KMS-11 (cell line): ENCODE data around the gene KLRC3.

Experiments
- H2AFZ ChIP-seq: fragments of 200-600 bp; sonication (generic); 2 replicates; pipeline ENCODE4 v1.6.1; 2016; ENCODE audit warnings: antibody characterized with exemption, mixed run types, low read depth
- H3K27ac ChIP-seq: fragments of 200-600 bp; sonication (generic); 2 replicates; pipeline ENCODE4 v1.6.1; 2016; ENCODE audit warnings: mild to moderate bottlenecking, mixed run types
- H3K27me3 ChIP-seq: fragments of 200-600 bp; sonication (generic); 2 replicates; pipeline ENCODE4 v1.6.1; 2017; ENCODE audit warnings: mild to moderate bottlenecking, low read depth, mixed run types, moderate library complexity; ENCODE audit not compliant: insufficient read depth
- H3K36me3 ChIP-seq: fragments of 200-600 bp; sonication (generic); 2 replicates; pipeline ENCODE4 v1.6.1; 2017; ENCODE audit warnings: mild to moderate bottlenecking, mixed run types; ENCODE audit not compliant: insufficient read depth
- H3K4me1 ChIP-seq: fragments of 200-600 bp; sonication (generic); 2 replicates; pipeline ENCODE4 v1.6.1; 2016; ENCODE audit warnings: mild to moderate bottlenecking, low read depth, mixed run types; ENCODE audit not compliant: poor library complexity, severe bottlenecking
- H3K4me2 ChIP-seq: fragments of 200-600 bp; sonication (generic); 2 replicates; pipeline ENCODE4 v1.7.0; 2016; ENCODE audit warnings: mild to moderate bottlenecking, mixed run types
- H3K4me3 ChIP-seq: fragments of 200-600 bp; sonication (generic); IDR thresholded peaks from 2 replicates; pipeline ENCODE4 v1.6.1; 2017; ENCODE audit warnings: low read depth, low read length, mixed read lengths; ENCODE audit not compliant: insufficient read depth
- H3K79me2 ChIP-seq: fragments of 200-600 bp; sonication (generic); 2 replicates; pipeline ENCODE4 v1.6.1; 2016; ENCODE audit warnings: low read depth, mixed run types; ENCODE audit not compliant: insufficient read depth
- H3K9ac ChIP-seq: fragments of 200-600 bp; sonication (generic); 2 replicates; pipeline ENCODE4 v1.6.1; 2016; ENCODE audit warnings: mild to moderate bottlenecking, mixed run types
- H4K20me1 ChIP-seq: fragments of 200-600 bp; sonication (generic); 2 replicates; pipeline ENCODE4 v1.6.1; 2016; ENCODE audit warnings: mild to moderate bottlenecking, mixed run types; ENCODE audit not compliant: insufficient read depth
- CTCF ChIP-seq: fragments of 200-600 bp; sonication (generic); conservative IDR thresholded peaks from 2 replicates; pipeline ENCODE4 v1.6.1; 2017; ENCODE audit warnings: low read depth, mild to moderate bottlenecking, antibody characterized with exemption, low read length, moderate library complexity, mixed read lengths

The KLRC3 gene

GRCh38 chr12:10408842-10409241 lies 11.6 kb downstream of the KLRC3 start:
- Histone ChIP-seq H3K4me3 (no peak overlapping the region), H3K4me1 (peaks cover 15% of the 10 kb centered on the region), H3K36me3 (no peaks in the 10 kb centered on the region), H3K9ac (no peak overlapping the region), H3K4me2 (no peak overlapping the region), H3K79me2 (no peaks in the 10 kb centered on the region), H3K27ac (no peak overlapping the region), H4K20me1 (no peaks in the 10 kb centered on the region), H2AFZ (no peak overlapping the region), H3K27me3 (no peaks in the 10 kb centered on the region)
- no peak for TF ChIP-seq CTCF

DNA sequence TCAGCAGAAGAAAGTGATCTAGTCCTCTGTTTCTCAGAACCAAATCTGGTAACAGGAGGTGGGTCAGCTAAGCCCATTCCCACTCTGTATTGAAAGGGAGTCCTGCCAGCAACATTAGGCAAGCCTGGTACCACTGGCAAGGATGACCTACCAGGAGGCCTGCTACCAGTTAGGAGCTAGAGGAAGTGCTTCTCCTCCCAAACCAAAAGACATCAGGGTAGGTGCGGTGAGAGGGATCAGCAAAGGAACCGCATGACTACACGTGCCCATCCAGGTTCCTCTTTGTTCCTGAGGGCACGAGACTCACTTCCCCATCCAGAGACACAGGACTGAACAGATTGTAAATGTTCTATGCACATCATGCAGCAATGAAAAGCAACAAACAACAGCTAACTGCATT lies 13.7 kb downstream of the KLRC3 start:
- H3K27ac ChIP-seq = no peak overlapping the region
- H3K4me2 ChIP-seq = no peak overlapping the region
- H3K36me3 ChIP-seq = no peaks in the 10 kb centered on the region
- no peaks in the 10 kb centered on the region for H3K27me3 ChIP-seq
- peaks cover 13% of the 10 kb centered on the region for H3K4me1 ChIP-seq
- TF ChIP-seq CTCF = no peak
- no peaks in the 10 kb centered on the region for H3K79me2 ChIP-seq
- H2AFZ ChIP-seq = no peak overlapping the region
- no peaks in the 10 kb centered on the region for H4K20me1 ChIP-seq
- H3K4me3 ChIP-seq = no peak overlapping the region
- no peak overlapping the region for H3K9ac ChIP-seq

- peaks cover 6% of the 10 kb centered on the region for H3K4me1 ChIP-seq
- H3K4me2 ChIP-seq = no peak overlapping the region
- H3K27ac ChIP-seq = no peak overlapping the region
- no peak overlapping the region for H3K9ac ChIP-seq
- H4K20me1 ChIP-seq = no peaks in the 10 kb centered on the region
- no peaks in the 10 kb centered on the region for H3K36me3 ChIP-seq
- H3K4me3 ChIP-seq = no peak overlapping the region
- no peaks in the 10 kb centered on the region for H3K27me3 ChIP-seq
- H2AFZ ChIP-seq = no peak overlapping the region
- no peak for TF ChIP-seq CTCF
- H3K79me2 ChIP-seq = no peaks in the 10 kb centered on the region
Observed at GRCh38 chr12:10405294-10405693, 15.1 kb downstream of the KLRC3 start.

GRCh38 chr12:10404798-10405197 lies 15.6 kb downstream of the KLRC3 start:
- Histone ChIP-seq H4K20me1 (no peaks in the 10 kb centered on the region), H3K27me3 (no peaks in the 10 kb centered on the region), H3K4me3 (no peak overlapping the region), H3K4me2 (no peak overlapping the region), H3K36me3 (no peaks in the 10 kb centered on the region), H3K27ac (no peak overlapping the region), H2AFZ (no peak overlapping the region), H3K79me2 (no peaks in the 10 kb centered on the region), H3K9ac (no peak overlapping the region), H3K4me1 (peaks cover 6% of the 10 kb centered on the region)
- no peak for TF ChIP-seq CTCF
